DOHH2 (cell line): ENCODE results near the gene NPEPPS.
"Not testable (repeated sequence)": the region's sequence is repeated elsewhere in the genome, so short reads cannot be mapped to it uniquely, and the experiment has no call there.

ENCODE experiments used
- H3F3A ChIP-seq: fragments of 200-600 bp; sonication (generic), shearing (Covaris generic); 2 replicates; pipeline ENCODE4 v1.6.0; 2016; ENCODE audit warnings: antibody characterized with exemption, mild to moderate bottlenecking; ENCODE audit not compliant: control insufficient read depth, insufficient read depth
- H3K27ac ChIP-seq: fragments of 200-600 bp; sonication (generic); 2 replicates; pipeline ENCODE4 v1.5.1; 2014; ENCODE audit warnings: low read depth, mild to moderate bottlenecking, low read length, moderate library complexity
- H3K27me3 ChIP-seq: fragments of 200-600 bp; sonication (generic); 2 replicates; pipeline ENCODE4 v1.6.1; 2014; ENCODE audit warnings: mild to moderate bottlenecking, low read length, mixed read lengths; ENCODE audit not compliant: control insufficient read depth
- H3K36me3 ChIP-seq: fragments of 200-600 bp; sonication (generic); 2 replicates; pipeline ENCODE4 v1.6.1; 2014; ENCODE audit warnings: mild to moderate bottlenecking, low read length, moderate library complexity, mixed read lengths; ENCODE audit not compliant: control insufficient read depth
- H3K4me1 ChIP-seq: fragments of 200-600 bp; sonication (generic); 2 replicates; pipeline ENCODE4 v1.6.1; 2014; ENCODE audit warnings: mild to moderate bottlenecking, low read length, mixed read lengths; ENCODE audit not compliant: control insufficient read depth
- H3K4me2 ChIP-seq: fragments of 200-600 bp; sonication (generic); 2 replicates; pipeline ENCODE4 v1.6.0; 2014; ENCODE audit warnings: mild to moderate bottlenecking, low read length, moderate library complexity
- H3K4me3 ChIP-seq: fragments of 200-600 bp; sonication (generic); 2 replicates; pipeline ENCODE4 v1.5.1; 2014; ENCODE audit warnings: mild to moderate bottlenecking, low read length, mixed read lengths
- H3K79me2 ChIP-seq: fragments of 200-600 bp; sonication (generic); 2 replicates; pipeline ENCODE4 v1.6.1; 2014; ENCODE audit warnings: mild to moderate bottlenecking, low read length, mixed read lengths; ENCODE audit not compliant: control insufficient read depth
- H3K9me2 ChIP-seq: fragments of 200-600 bp; sonication (generic); replicated peaks from 2 replicates; pipeline ENCODE4 v1.6.1; 2014; ENCODE audit warnings: mild to moderate bottlenecking, low read length, mixed read lengths; ENCODE audit not compliant: control insufficient read depth
- H3K9me3 ChIP-seq: fragments of 200-600 bp; sonication (generic); 2 replicates; pipeline ENCODE4 v1.6.1; 2014; ENCODE audit warnings: antibody characterized with exemption, low read length, mixed read lengths; ENCODE audit not compliant: control insufficient read depth, insufficient read depth
- H4K20me1 ChIP-seq: fragments of 200-600 bp; sonication (generic); 2 replicates; pipeline ENCODE4 v1.6.0; 2014; ENCODE audit warnings: low read depth, mild to moderate bottlenecking, antibody characterized with exemption, low read length, moderate library complexity; ENCODE audit not compliant: control insufficient read depth, insufficient read depth

NPEPPS gene

GRCh38 chr17:47531233-47531820 lies 419 bp downstream of the NPEPPS start:
- not testable (repeated sequence) for H3K9me2 ChIP-seq, H3K9me3 ChIP-seq, H3F3A ChIP-seq, H3K27me3 ChIP-seq, H3K36me3 ChIP-seq, H4K20me1 ChIP-seq, H3K4me1 ChIP-seq
- Histone ChIP-seq H3K27ac (peak overlapping the region; percentile 46), H3K4me3 (peak overlapping the region; percentile 79), H3K79me2 (peaks cover 34% of the 10 kb centered on the region), H3K4me2 (peak overlapping the region; percentile 67)

DNA sequence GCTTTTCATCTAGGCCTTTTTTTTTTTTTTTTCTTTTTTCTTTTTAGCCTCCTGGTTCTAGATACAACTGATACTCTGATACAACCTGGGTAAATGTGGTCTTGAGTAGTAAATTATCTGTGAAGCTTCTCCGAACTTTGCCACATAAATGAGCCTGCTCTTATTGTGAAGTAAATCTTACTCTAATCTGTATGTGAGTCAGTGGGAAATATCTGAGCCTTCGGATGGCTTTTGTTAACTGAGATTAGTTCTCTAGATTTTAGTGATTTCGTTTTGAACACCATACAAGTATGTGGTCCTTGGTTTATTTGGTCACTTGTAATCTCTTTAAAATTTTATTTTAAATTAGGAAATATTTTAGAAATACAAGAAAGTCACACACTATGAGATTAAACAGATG lies 8.2 kb downstream of the NPEPPS start:
- H3K4me2 ChIP-seq, H3K36me3 ChIP-seq, H3K4me1 ChIP-seq, H3K9me3 ChIP-seq, H4K20me1 ChIP-seq, H3K27ac ChIP-seq, H3F3A ChIP-seq, H3K27me3 ChIP-seq, H3K4me3 ChIP-seq, H3K9me2 ChIP-seq: not testable (repeated sequence)
- peaks cover 59% of the 10 kb centered on the region for H3K79me2 ChIP-seq

- not testable (repeated sequence) for H3K36me3 ChIP-seq, H3K4me3 ChIP-seq, H3K27me3 ChIP-seq, H3K9me3 ChIP-seq, H3K9me2 ChIP-seq, H3F3A ChIP-seq, H4K20me1 ChIP-seq, H3K4me1 ChIP-seq, H3K27ac ChIP-seq, H3K4me2 ChIP-seq
- peaks cover 46% of the 10 kb centered on the region for H3K79me2 ChIP-seq
Observed at GRCh38 chr17:47541676-47542075, 10.8 kb downstream of the NPEPPS start.

DNA sequence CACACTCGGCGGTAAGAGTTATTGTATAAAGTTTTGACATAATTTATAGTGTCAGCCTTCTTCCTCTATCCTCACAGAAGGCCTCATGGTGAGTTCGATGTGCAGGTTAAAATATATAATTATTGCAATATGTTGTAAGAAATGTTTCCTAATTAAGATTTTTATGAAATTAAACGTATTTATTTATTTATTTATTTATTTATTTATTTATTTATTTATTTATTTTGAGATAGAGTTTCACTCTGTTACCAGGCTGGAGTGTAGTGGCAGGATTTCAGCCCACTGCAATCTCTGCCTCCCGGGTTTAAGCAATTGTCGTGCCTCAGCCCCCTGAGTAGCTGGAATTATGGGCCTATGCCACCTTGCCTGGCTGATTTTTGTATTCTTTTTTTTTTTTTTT lies 13.4 kb downstream of the NPEPPS start:
- not testable (repeated sequence) for H3K27me3 ChIP-seq, H3K9me2 ChIP-seq, H4K20me1 ChIP-seq, H3K4me1 ChIP-seq, H3K9me3 ChIP-seq, H3K27ac ChIP-seq, H3K4me2 ChIP-seq, H3K36me3 ChIP-seq, H3F3A ChIP-seq, H3K4me3 ChIP-seq
- H3K79me2 ChIP-seq, result peaks cover 31% of the 10 kb centered on the region

DNA sequence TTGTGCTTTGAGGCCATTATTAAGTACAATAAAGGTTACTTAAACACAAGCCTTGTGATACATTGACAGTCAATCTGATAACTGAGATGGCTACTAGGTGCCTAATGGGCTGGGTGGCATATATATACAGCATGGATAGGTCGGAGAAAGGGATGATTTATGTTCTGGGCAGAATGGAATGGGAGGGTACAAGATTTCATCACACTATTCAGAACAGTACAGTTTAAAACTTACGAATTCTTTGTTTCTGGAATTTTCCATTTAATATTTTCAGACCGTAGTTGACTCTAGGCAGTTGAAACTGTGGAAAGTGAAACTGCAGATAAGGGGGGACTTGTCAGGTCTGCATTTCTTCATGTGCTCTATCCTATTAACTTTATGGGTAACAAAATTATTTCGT lies 23.8 kb downstream of the NPEPPS start:
- H3K27ac ChIP-seq, H3K79me2 ChIP-seq, H3K36me3 ChIP-seq, H4K20me1 ChIP-seq, H3K27me3 ChIP-seq, H3F3A ChIP-seq, H3K9me2 ChIP-seq, H3K4me3 ChIP-seq, H3K9me3 ChIP-seq, H3K4me1 ChIP-seq, H3K4me2 ChIP-seq: not testable (repeated sequence)

GRCh38 chr17:47556108-47556507 lies 25.2 kb downstream of the NPEPPS start:
- H3F3A ChIP-seq, H3K79me2 ChIP-seq: not testable (repeated sequence)

GRCh38 chr17:47560517-47561043 lies 29.7 kb downstream of the NPEPPS start:
- not testable (repeated sequence) for H3K4me1 ChIP-seq, H3K79me2 ChIP-seq, H3F3A ChIP-seq, H4K20me1 ChIP-seq, H3K4me3 ChIP-seq, H3K27ac ChIP-seq, H3K36me3 ChIP-seq, H3K9me3 ChIP-seq, H3K9me2 ChIP-seq, H3K27me3 ChIP-seq, H3K4me2 ChIP-seq

More at GRCh38 chr17:47556108-47556507, 25.2 kb downstream of the NPEPPS start:
- H3K4me2 ChIP-seq, H3K9me2 ChIP-seq, H3K9me3 ChIP-seq, H3K36me3 ChIP-seq, H3K4me1 ChIP-seq, H3K27ac ChIP-seq, H3K4me3 ChIP-seq, H3K27me3 ChIP-seq, H4K20me1 ChIP-seq: not testable (repeated sequence)

DNA sequence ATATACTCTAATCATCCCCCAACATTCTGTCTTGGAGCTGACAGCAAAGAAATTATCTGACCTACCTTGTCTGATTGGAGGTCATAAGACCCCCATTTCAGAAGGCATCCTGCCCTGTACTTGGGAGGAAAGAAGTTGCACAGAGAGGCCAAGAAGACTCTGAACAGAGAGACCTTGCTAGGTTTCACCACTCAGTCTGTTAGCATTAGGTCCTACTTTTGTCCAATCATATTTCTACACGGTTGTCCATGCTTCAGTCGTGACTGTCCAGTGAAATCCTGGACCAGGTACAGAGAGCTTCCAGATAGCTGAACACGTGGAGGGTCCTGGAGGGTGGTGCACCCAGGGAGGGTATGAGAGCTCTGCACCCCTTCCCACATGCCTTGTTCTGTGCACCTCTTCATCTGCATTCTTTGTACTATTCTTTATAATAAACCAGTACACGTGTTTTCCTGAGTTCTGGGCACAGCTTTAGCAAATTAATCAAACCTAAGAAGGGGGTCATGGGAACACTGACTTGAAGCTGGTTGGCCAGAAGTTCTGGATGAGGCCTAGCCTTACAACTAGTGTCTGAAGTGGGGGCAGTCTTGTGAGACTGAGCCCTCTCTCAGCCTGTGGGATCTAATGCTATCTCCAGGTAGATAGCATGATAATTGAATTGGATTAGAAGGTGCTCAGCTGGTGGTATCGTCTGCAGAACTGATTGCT lies 30.9 kb downstream of the NPEPPS start:
- not testable (repeated sequence) for H3K4me3 ChIP-seq, H3K27me3 ChIP-seq, H3F3A ChIP-seq, H4K20me1 ChIP-seq, H3K36me3 ChIP-seq, H3K27ac ChIP-seq, H3K4me1 ChIP-seq, H3K9me3 ChIP-seq, H3K4me2 ChIP-seq, H3K9me2 ChIP-seq, H3K79me2 ChIP-seq
